IMR-90 (cell line): Measurements from ENCODE around the gene DENND6B. TPM values are rescaled to one million over a fixed set of nuclear protein-coding genes. Genes with fewer than 3 reads are reported as not detected.

ENCODE experiments used
- ATAC-seq: fragments of 200-7000 bp; cut with Tn5 transposase; 2 replicates; pipeline ENCODE4 v1.9.1; 2020; ENCODE audit warnings: low read depth, mild to moderate bottlenecking, moderate library complexity
- BruUV-seq: library from RNA; stranded (reverse); fragments of 400-500 nt; replicated peaks from 2 replicates; lab custom pipeline; 2021; lab: Mats Ljungman, UMichigan
- CTCF ChIA-PET: fragments of 300-600 bp; formaldehyde crosslinking; extraction: SDS; loops from one replicate; lab custom pipeline; 2021; ENCODE audit warnings: antibody characterized with exemption; lab: Yijun Ruan, JAX
- POLR2A ChIA-PET: fragments of 300-600 bp; sonication (Branson Sonifier 250); formaldehyde crosslinking; loops from one replicate; lab custom pipeline; 2022; ENCODE audit warnings: antibody characterized with exemption; ENCODE audit not compliant: unreplicated experiment; lab: Charles Lee
- DNase-seq: peaks from one replicate; pipeline ENCODE4 v3.0.0; 2013
- H2AFZ ChIP-seq: replicated peaks from 2 replicates; pipeline ENCODE3; 2013; ENCODE audit warnings: low read length, mild to moderate bottlenecking; ENCODE audit not compliant: poor library complexity
- H2AK5ac ChIP-seq: 2 replicates; pipeline ENCODE4 v1.6.1; 2013; ENCODE audit warnings: low read depth, low read length, inconsistent platforms
- H2AK9ac ChIP-seq: replicated peaks from 2 replicates; pipeline ENCODE3; 2013; ENCODE audit warnings: mild to moderate bottlenecking, low read depth, low read length, moderate library complexity; ENCODE audit not compliant: poor library complexity
- H2BK120ac ChIP-seq: 2 replicates; pipeline ENCODE4 v1.6.1; 2013; ENCODE audit warnings: low read depth, low read length, inconsistent platforms
- H2BK15ac ChIP-seq: 3 replicates; pipeline ENCODE4 v1.6.1; 2013; ENCODE audit warnings: low read depth, low read length, inconsistent platforms
- H2BK20ac ChIP-seq: 2 replicates; pipeline ENCODE4 v1.6.1; 2013; ENCODE audit warnings: low read depth, mild to moderate bottlenecking, inconsistent platforms, low read length, moderate library complexity
- H2BK5ac ChIP-seq: 2 replicates; pipeline ENCODE4 v1.6.1; 2013; ENCODE audit warnings: mild to moderate bottlenecking, low read depth, low read length, inconsistent platforms; ENCODE audit not compliant: poor library complexity, severe bottlenecking
- H3K14ac ChIP-seq: replicated peaks from 2 replicates; pipeline ENCODE4 v1.6.1; 2013; ENCODE audit warnings: low read depth, low read length, inconsistent platforms
- H3K18ac ChIP-seq: 2 replicates; pipeline ENCODE4 v1.6.1; 2013; ENCODE audit warnings: low read depth, low read length, control low read depth
- H3K23ac ChIP-seq: 2 replicates; pipeline ENCODE4 v1.6.1; 2013; ENCODE audit warnings: low read depth, low read length, inconsistent platforms
- H3K27ac ChIP-seq: 2 replicates; pipeline ENCODE4 v1.5.1; 2013; ENCODE audit warnings: mild to moderate bottlenecking, control low read depth, low read length; ENCODE audit not compliant: insufficient read depth
- H3K27me3 ChIP-seq: 2 replicates; pipeline ENCODE4 v1.6.1; 2013; ENCODE audit warnings: low read length; ENCODE audit not compliant: control insufficient read depth, insufficient read depth
- H3K36me3 ChIP-seq: 2 replicates; pipeline ENCODE4 v1.6.1; 2013; ENCODE audit warnings: low read length, mixed read lengths; ENCODE audit not compliant: control insufficient read depth, insufficient read depth
- H3K4ac ChIP-seq: 2 replicates; pipeline ENCODE4 v1.6.1; 2013; ENCODE audit warnings: low read depth, low read length, inconsistent platforms
- H3K4me1 ChIP-seq: 2 replicates; pipeline ENCODE4 v1.6.1; 2013; ENCODE audit warnings: low read length, mixed read lengths; ENCODE audit not compliant: control insufficient read depth, insufficient read depth
- H3K4me2 ChIP-seq: 2 replicates; pipeline ENCODE4 v1.6.1; 2013; ENCODE audit warnings: low read depth, mild to moderate bottlenecking, control low read depth, low read length, moderate library complexity
- H3K4me3 ChIP-seq: 2 replicates; pipeline ENCODE4 v1.5.1; 2013; ENCODE audit warnings: low read depth, mild to moderate bottlenecking, control low read depth, low read length, moderate library complexity; ENCODE audit not compliant: insufficient read depth
- H3K56ac ChIP-seq: 2 replicates; pipeline ENCODE4 v1.6.1; 2013; ENCODE audit warnings: low read length, inconsistent platforms; ENCODE audit not compliant: insufficient read depth; ENCODE audit errors: extremely low read depth
- H3K79me1 ChIP-seq, 2 experiments: 2 replicates each; pipeline ENCODE4 v1.6.1; 2013; ENCODE audit warnings: low read length in 2 of 2, inconsistent platforms in 1 of 2, low read depth in 1 of 2
- H3K9ac ChIP-seq: 2 replicates; pipeline ENCODE4 v1.6.1; 2013; ENCODE audit warnings: low read depth, low read length, control low read depth
- H3K9me1 ChIP-seq: 2 replicates; pipeline ENCODE4 v1.6.1; 2013; ENCODE audit warnings: low read length, inconsistent platforms; ENCODE audit not compliant: insufficient read depth
- H3K9me3 ChIP-seq: 2 replicates; pipeline ENCODE4 v1.6.1; 2013; ENCODE audit warnings: low read length; ENCODE audit not compliant: control insufficient read depth, insufficient read depth
- H4K20me1 ChIP-seq: 2 replicates; pipeline ENCODE4 v1.6.1; 2013; ENCODE audit warnings: low read length, inconsistent platforms; ENCODE audit not compliant: insufficient read depth
- H4K5ac ChIP-seq: 2 replicates; pipeline ENCODE4 v1.6.1; 2013; ENCODE audit warnings: mild to moderate bottlenecking, low read depth, low read length, control low read depth
- H4K8ac ChIP-seq, 2 experiments: 2 replicates each; pipeline ENCODE4 v1.6.1; 2013; ENCODE audit warnings: low read depth in 2 of 2, low read length in 2 of 2, control low read depth in 1 of 2, inconsistent platforms in 1 of 2
- H4K91ac ChIP-seq: 2 replicates; pipeline ENCODE4 v1.6.1; 2013; ENCODE audit warnings: low read depth, low read length, inconsistent platforms; ENCODE audit not compliant: insufficient read depth
- BHLHE40 ChIP-seq: fragments of 150-350 bp; IDR thresholded peaks from 2 replicates; pipeline ENCODE4 v1.6.1; 2016; ENCODE audit warnings: mild to moderate bottlenecking, low read depth, low read length
- CEBPB ChIP-seq: IDR thresholded peaks from 2 replicates; pipeline ENCODE4 v1.6.1; 2012; ENCODE audit warnings: low read depth, low read length, improper control_type of control experiment
- CHD1 ChIP-seq: IDR thresholded peaks from 2 replicates; pipeline ENCODE4 v1.6.1; 2012; ENCODE audit warnings: low read depth, low read length, improper control_type of control experiment
- CTCF ChIP-seq: conservative IDR thresholded peaks from 2 replicates; pipeline ENCODE4 v1.5.1; 2012; ENCODE audit warnings: mild to moderate bottlenecking, low read depth, low read length, improper control_type of control experiment
- ELK1 ChIP-seq: fragments of 150-350 bp; IDR thresholded peaks from 2 replicates; pipeline ENCODE4 v1.6.1; 2016; ENCODE audit warnings: low read depth, mild to moderate bottlenecking, low read length, moderate library complexity, borderline replicate concordance
- FOS ChIP-seq: fragments of 150-350 bp; IDR thresholded peaks from 2 replicates; pipeline ENCODE4 v1.6.1; 2016; ENCODE audit warnings: low read depth, low read length
- MAFK ChIP-seq: IDR thresholded peaks from 2 replicates; pipeline ENCODE4 v1.6.1; 2012; ENCODE audit warnings: low read depth, low read length, improper control_type of control experiment
- MAZ ChIP-seq: IDR thresholded peaks from 2 replicates; pipeline ENCODE4 v1.6.1; 2012; ENCODE audit warnings: low read depth, mild to moderate bottlenecking, low read length, improper control_type of control experiment, moderate library complexity, borderline replicate concordance
- MXI1 ChIP-seq: IDR thresholded peaks from 2 replicates; pipeline ENCODE4 v1.6.1; 2012; ENCODE audit warnings: low read depth, mild to moderate bottlenecking, low read length, moderate library complexity, borderline replicate concordance
- NFE2L2 ChIP-seq: fragments of 150-350 bp; IDR thresholded peaks from 2 replicates; pipeline ENCODE4 v1.6.1; 2016; ENCODE audit warnings: low read depth, mild to moderate bottlenecking, low read length
- POLR2A ChIP-seq: IDR thresholded peaks from 2 replicates; pipeline ENCODE4 v1.6.1; 2012; ENCODE audit warnings: mild to moderate bottlenecking, low read depth, low read length
- RAD21 ChIP-seq: IDR thresholded peaks from 2 replicates; pipeline ENCODE4 v1.6.1; 2012; ENCODE audit warnings: low read length, improper control_type of control experiment
- RCOR1 ChIP-seq: IDR thresholded peaks from 2 replicates; pipeline ENCODE4 v1.6.1; 2012; ENCODE audit warnings: mild to moderate bottlenecking, low read length, improper control_type of control experiment; ENCODE audit not compliant: insufficient replicate concordance
- RFX5 ChIP-seq: IDR thresholded peaks from 2 replicates; pipeline ENCODE4 v1.8.0; 2012; ENCODE audit warnings: low read depth, mild to moderate bottlenecking, low read length, moderate library complexity
- SMC3 ChIP-seq: fragments of 150-350 bp; IDR thresholded peaks from 2 replicates; pipeline ENCODE4 v1.6.1; 2016; ENCODE audit warnings: low read depth, mild to moderate bottlenecking, antibody characterized with exemption, low read length, moderate library complexity
- USF2 ChIP-seq: fragments of 150-350 bp; IDR thresholded peaks from 2 replicates; pipeline ENCODE4 v1.6.1; 2017; ENCODE audit warnings: mild to moderate bottlenecking, antibody characterized with exemption, low read length, low read depth
- WGBS, 2 experiments: methylation state at CpG; one replicate each; pipeline versions ENCODE4 v1.1.5 to v1.1.7; 2013; ENCODE audit warnings: missing lambda C conversion rate in 2 of 2; ENCODE audit not compliant: insufficient read length in 1 of 2; ENCODE audit errors: extremely low coverage in 2 of 2; 5-methylcytosine and 5-hydroxymethylcytosine counted together
- dilution Hi-C: fragments of 300-500 bp; cut with HindIII; formaldehyde crosslinking; loops from one replicate; pipeline ENCODE4 v1.14.3; 2018; ENCODE audit warnings: low sequenced_read_pairs; ENCODE audit not compliant: unreplicated experiment
- in situ Hi-C: fragments of 300-500 bp; cut with MboI; formaldehyde crosslinking; loops from 3 replicates; pipeline ENCODE4 v1.14.3; 2019; ENCODE audit warnings: low sequenced_read_pairs, inconsistent platforms, mixed read lengths
- intact Hi-C: fragments of 100-400 bp; cut with micrococcal nuclease; formaldehyde crosslinking; loops from 2 replicates; pipeline ENCODE4 v1.10.0; 2022
- polyA plus RNA-seq, 3 experiments: library from polyadenylated mRNA; depleted of rRNA; stranded (reverse); fragments of >200 nt; gene quantifications; 2 replicates each; pipeline ENCODE4 v1.2.3, GENCODE V29; 2012; ENCODE audit warnings: low replicate concordance in 1 of 3
- total RNA-seq: library from RNA; depleted of rRNA; stranded (reverse); fragments of >200 nt; gene quantifications from 2 replicates; pipeline ENCODE4 v1.2.3, GENCODE V29; 2012

Gene DENND6B
- total and polyA plus RNA-seq, 2 of the 4 experiments (the other 2 are of a cell fraction), result 0.36 to 4.9 TPM

- Histone ChIP-seq H2BK20ac (no peak overlapping the region), H3K4me3 (no peak overlapping the region), H3K27ac (no peak overlapping the region), H4K91ac (no peak overlapping the region), H3K14ac (no peak overlapping the region), H2AK9ac (no peak overlapping the region), H3K27me3 (no peaks in the 10 kb centered on the region), H2AFZ (no peak overlapping the region), H3K4ac (no peak overlapping the region), H3K9me3 (no peaks in the 10 kb centered on the region), H3K23ac (no peak overlapping the region), H3K9ac (no peak overlapping the region), H3K79me1 (peaks cover 13 to 43% of the 10 kb centered on the region in 2 experiments), H3K9me1 (peaks cover 6% of the 10 kb centered on the region; the same call in 1 of the 2 replicates), H4K20me1 (peaks cover 19% of the 10 kb centered on the region), H2BK15ac (no peak overlapping the region), H4K5ac (no peak overlapping the region), H3K4me1 (no peaks in the 10 kb centered on the region), H4K8ac (no peak overlapping the region), H3K4me2 (no peak overlapping the region), H2BK5ac (no peak overlapping the region), H2BK120ac (no peak overlapping the region), H3K56ac (no peak overlapping the region), H3K36me3 (peaks cover 36% of the 10 kb centered on the region), H3K18ac (no peak overlapping the region), H2AK5ac (no peak overlapping the region)
- ChIA-PET POLR2A (no interaction called here), CTCF (no interaction called here)
- in situ Hi-C loops, result no loop called here
- no TSS peak for BruUV-seq
- intact Hi-C loops, result no loop called here
- dilution Hi-C loops, result no loop called here
- ATAC-seq (no peak), DNase-seq (no peak)
- TF ChIP-seq RFX5 (no peak), BHLHE40 (no peak), USF2 (no peak), POLR2A (no peak), CTCF (no peak), RAD21 (no peak), MXI1 (no peak), SMC3 (no peak), CEBPB (no peak), RCOR1 (no peak), MAZ (no peak), ELK1 (no peak), NFE2L2 (no peak), MAFK (no peak), FOS (no peak), CHD1 (no peak)
- 100% methylated on average over 1 of the region's 2 CpGs for WGBS, 2 experiments
Measured at GRCh38 chr22:50371101-50371648, 44.4 kb upstream of the DENND6B start.
